Stomach (tissue), 9 donors: ENCODE data around the gene MRPL55. TPM values are rescaled to one million over a fixed set of nuclear protein-coding genes. Genes with fewer than 3 reads are reported as not detected.

ENCODE experiments used
- DNase-seq, 2 donors: peaks; one replicate each; pipeline versions ENCODE4 v3.0.0 to v3.0.0-alpha.2; 2013 to 2019
- H3K27ac ChIP-seq, 5 donors: fragments of 200-600 bp in 4 of 5; sonication (generic) in 4 of 5; one replicate each; pipeline ENCODE4 v1.5.1; 2013 to 2019; ENCODE audit warnings: mild to moderate bottlenecking in 1 of 5, moderate library complexity in 1 of 5
- H3K27me3 ChIP-seq, 3 donors: fragments of 200-600 bp; sonication (generic); one replicate each; pipeline ENCODE4 v1.5.1; 2017 to 2019; ENCODE audit warnings: mixed run types in 1 of 3
- H3K36me3 ChIP-seq, 4 donors: fragments of 200-600 bp; sonication (generic); 1 replicate in 3 of 4; 2 replicates in 1 of 4; pipeline ENCODE4 v1.5.1; 2016 to 2019
- H3K4me1 ChIP-seq, 4 donors: fragments of 200-600 bp; sonication (generic); one replicate each; pipeline ENCODE4 v1.5.1; 2016 to 2019
- H3K4me3 ChIP-seq, 4 donors: fragments of 200-600 bp; sonication (generic) in 3 of 4; one replicate each; pipeline ENCODE4 v1.5.1; 2016 to 2019; ENCODE audit warnings: mild to moderate bottlenecking in 1 of 4
- H3K9me3 ChIP-seq, 4 donors: fragments of 200-600 bp; sonication (generic); one replicate each; pipeline ENCODE4 v1.5.1; 2016 to 2019
- CTCF ChIP-seq, 7 experiments: fragments of 450-650 bp in 4 of 7; fragments of 200-600 bp in 3 of 7; sonication (generic) in 3 of 7; IDR thresholded peaks; one replicate each; pipeline ENCODE4 v1.5.1; 2016 to 2019; ENCODE audit warnings: antibody characterized with exemption in 7 of 7, control low read depth in 2 of 7, mild to moderate bottlenecking in 1 of 7
- EP300 ChIP-seq: sonication (generic); formaldehyde crosslinking; IDR thresholded peaks from one replicate; pipeline ENCODE4 v1.6.1; 2017; ENCODE audit warnings: antibody characterized with exemption
- POLR2A ChIP-seq, 4 donors: fragments of 450-650 bp; IDR thresholded peaks; one replicate each; pipeline ENCODE4 v1.6.1; 2016; ENCODE audit warnings: antibody characterized with exemption in 4 of 4, control low read depth in 2 of 4, mild to moderate bottlenecking in 1 of 4, moderate library complexity in 1 of 4
- POLR2AphosphoS5 ChIP-seq, 3 donors: sonication (generic); formaldehyde crosslinking; IDR thresholded peaks; one replicate each; pipeline ENCODE4 v1.6.1; 2016; ENCODE audit warnings: antibody characterized with exemption in 3 of 3
- WGBS, 5 donors: extraction: QIAGEN DNeasy Blood & Tissue Kit in 3 of 5; methylation state at CpG; one replicate each; pipeline versions ENCODE4 v1.1.5 to v1.1.7; 2013 to 2018; 5-methylcytosine and 5-hydroxymethylcytosine counted together
- intact Hi-C: fragments of 100-400 bp; cut with DNase I; formaldehyde crosslinking; loops from one replicate; pipeline ENCODE4 v1.15.1; 2023; ENCODE audit warnings: low total_unique reads
- polyA plus RNA-seq, 3 donors: library from polyadenylated mRNA; stranded (reverse); fragments of 200-250 nt; gene quantifications; one replicate each; pipeline ENCODE4 v1.2.3, GENCODE V29; 2013
- total RNA-seq, 5 donors: library from RNA; depleted of rRNA; stranded (reverse); fragments of >200 nt; gene quantifications; one replicate each; pipeline versions ENCODE4 v1.1.0 to v1.2.3, GENCODE V29; 2014 to 2016
- donor health status: healthy with polysubstance abuse.
- donor health status: Bipolar disorder and iron deficiency.
- donor health status: healthy.

Gene MRPL55
- total and polyA plus RNA-seq, 8 donors = 18.7 to 158 (median 100) TPM

GRCh38 chr1:228120351-228120750 is 11.3 kb upstream of the MRPL55 start:
- WGBS, 5 donors = 67 to 82% (median 74%) methylated on average over 1 of the region's 1 CpG
- intact Hi-C loops = no loop called here

GRCh38 chr1:228118040-228118439 is 8.9 kb upstream of the MRPL55 start:
- TF ChIP-seq CTCF (IDR thresholded peaks at IDR 0.05) (no peak), POLR2A (IDR thresholded peaks at IDR 0.05) (no peak), POLR2AphosphoS5 (IDR thresholded peaks at IDR 0.05) (no peak), EP300 (no peak)
- 78 to 84% (median 81%) methylated on average over 2 of the region's 2 CpGs for WGBS, 5 donors
- intact Hi-C loops = no loop called here

More at GRCh38 chr1:228120351-228120750, 11.3 kb upstream of the MRPL55 start:
- Histone ChIP-seq H3K4me3 (no peak overlapping the region), H3K36me3 (no peaks in the 10 kb centered on the region), H3K27me3 (no peaks in the 10 kb centered on the region), H3K9me3 (no peaks in the 10 kb centered on the region), H3K27ac (no peak overlapping the region), H3K4me1 (no peaks in the 10 kb centered on the region)
- no peak for DNase-seq
- no peak for TF ChIP-seq CTCF (IDR thresholded peaks at IDR 0.05)
- no peak for TF ChIP-seq EP300
- no peak for TF ChIP-seq POLR2A (IDR thresholded peaks at IDR 0.05)
- no peak for TF ChIP-seq POLR2AphosphoS5 (IDR thresholded peaks at IDR 0.05)

GRCh38 chr1:228117335-228117734 is 8.2 kb upstream of the MRPL55 start:
- DNase-seq = no peak
- no peak for TF ChIP-seq EP300
- TF ChIP-seq POLR2AphosphoS5 (IDR thresholded peaks at IDR 0.05) = no peak
- no peak for TF ChIP-seq CTCF (IDR thresholded peaks at IDR 0.05)
- TF ChIP-seq POLR2A (IDR thresholded peaks at IDR 0.05) = no peak
- intact Hi-C loops = no loop called here
- Histone ChIP-seq H3K4me1 (no peaks in the 10 kb centered on the region), H3K36me3 (no peaks in the 10 kb centered on the region), H3K9me3 (no peaks in the 10 kb centered on the region), H3K27ac (no peak overlapping the region), H3K27me3 (no peaks in the 10 kb centered on the region), H3K4me3 (no peak overlapping the region)
- 94 to 99% (median 99%) methylated on average over 4 of the region's 4 CpGs for WGBS, 5 donors

More at GRCh38 chr1:228118040-228118439, 8.9 kb upstream of the MRPL55 start:
- no peak overlapping the region for H3K4me3 ChIP-seq
- no peaks in the 10 kb centered on the region for H3K27me3 ChIP-seq
- no peak for DNase-seq
- H3K9me3 ChIP-seq = no peaks in the 10 kb centered on the region
- no peaks in the 10 kb centered on the region for H3K36me3 ChIP-seq
- no peak overlapping the region for H3K27ac ChIP-seq
- no peaks in the 10 kb centered on the region for H3K4me1 ChIP-seq

- DNase-seq = no peak
- peaks cover 7 to 14% (median 9%) of the 10 kb centered on the region in 4 donors for H3K4me1 ChIP-seq
- H3K27me3 ChIP-seq = no peaks in the 10 kb centered on the region
- H3K36me3 ChIP-seq = no peaks in the 10 kb centered on the region
- no peak overlapping the region for H3K27ac ChIP-seq
- intact Hi-C loops = no loop called here
- no peaks in the 10 kb centered on the region for H3K9me3 ChIP-seq
- H3K4me3 ChIP-seq = no peak overlapping the region
- TF ChIP-seq CTCF (IDR thresholded peaks at IDR 0.05) (no peak), EP300 (no peak), POLR2AphosphoS5 (IDR thresholded peaks at IDR 0.05) (no peak), POLR2A (IDR thresholded peaks at IDR 0.05) (no peak)
- 50 to 65% (median 59%) methylated on average over 3 of the region's 3 CpGs for WGBS, 5 donors
Measured at GRCh38 chr1:228114827-228115226, 5.7 kb upstream of the MRPL55 start.
